Uterus (tissue), 2 donors: ENCODE measurements around the gene ESRRG.

Experiments used
- POLR2A ChIP-seq, 2 donors: fragments of 450-650 bp; IDR thresholded peaks; one replicate each; pipeline ENCODE4 v1.6.1; 2016; ENCODE audit warnings: antibody characterized with exemption in 2 of 2, mild to moderate bottlenecking in 1 of 2, moderate library complexity in 1 of 2
- TF ChIP-seq, protein P1 (sequence below), 4 experiments: fragments of 200-600 bp in 2 of 4; fragments of 450-650 bp in 2 of 4; sonication (generic) in 2 of 4; IDR thresholded peaks; one replicate each; pipeline ENCODE4 v1.5.1; 2016 to 2019; ENCODE audit warnings: antibody characterized with exemption in 4 of 4, mild to moderate bottlenecking in 2 of 4, moderate library complexity in 1 of 4

DNA sequence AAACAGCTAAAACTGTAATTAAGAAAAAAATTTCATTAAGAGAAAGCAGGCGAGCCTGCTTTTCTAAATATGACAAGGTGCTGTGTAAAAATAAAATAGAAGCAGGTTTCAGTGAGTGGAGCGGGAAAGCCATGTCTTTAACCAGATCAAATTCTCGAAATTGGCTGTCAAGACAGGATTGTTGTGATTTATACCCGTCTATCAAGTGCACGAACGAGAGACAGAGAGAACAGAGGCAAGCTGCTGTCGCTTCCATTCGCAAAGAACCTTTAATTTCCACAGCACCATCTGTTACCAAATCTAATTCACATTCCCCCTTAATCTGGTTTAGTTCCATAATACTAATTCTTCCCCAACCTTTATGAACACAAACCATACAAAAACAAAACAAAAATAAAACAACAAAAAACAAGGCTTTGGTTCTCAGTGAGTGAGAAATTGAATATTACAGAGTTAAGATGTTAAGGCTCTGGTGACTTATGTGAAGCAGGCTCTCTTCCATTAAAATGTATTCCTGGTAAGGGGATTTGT, 35.0 kb downstream of the ESRRG start:
- TF ChIP-seq POLR2A (IDR thresholded peaks at IDR 0.05), result no peak
- TF ChIP-seq, protein P1, sequence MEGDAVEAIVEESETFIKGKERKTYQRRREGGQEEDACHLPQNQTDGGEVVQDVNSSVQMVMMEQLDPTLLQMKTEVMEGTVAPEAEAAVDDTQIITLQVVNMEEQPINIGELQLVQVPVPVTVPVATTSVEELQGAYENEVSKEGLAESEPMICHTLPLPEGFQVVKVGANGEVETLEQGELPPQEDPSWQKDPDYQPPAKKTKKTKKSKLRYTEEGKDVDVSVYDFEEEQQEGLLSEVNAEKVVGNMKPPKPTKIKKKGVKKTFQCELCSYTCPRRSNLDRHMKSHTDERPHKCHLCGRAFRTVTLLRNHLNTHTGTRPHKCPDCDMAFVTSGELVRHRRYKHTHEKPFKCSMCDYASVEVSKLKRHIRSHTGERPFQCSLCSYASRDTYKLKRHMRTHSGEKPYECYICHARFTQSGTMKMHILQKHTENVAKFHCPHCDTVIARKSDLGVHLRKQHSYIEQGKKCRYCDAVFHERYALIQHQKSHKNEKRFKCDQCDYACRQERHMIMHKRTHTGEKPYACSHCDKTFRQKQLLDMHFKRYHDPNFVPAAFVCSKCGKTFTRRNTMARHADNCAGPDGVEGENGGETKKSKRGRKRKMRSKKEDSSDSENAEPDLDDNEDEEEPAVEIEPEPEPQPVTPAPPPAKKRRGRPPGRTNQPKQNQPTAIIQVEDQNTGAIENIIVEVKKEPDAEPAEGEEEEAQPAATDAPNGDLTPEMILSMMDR (IDR thresholded peaks at IDR 0.05), result no peak
